Prostate gland (tissue), 2 donors: ENCODE measurements around the gene RELL1. TPM values are rescaled to one million over a fixed set of nuclear protein-coding genes. Genes with fewer than 3 reads are reported as not detected.

Experiments used
- DNase-seq: peaks from one replicate; pipeline ENCODE4 v3.0.0-alpha.2; 2019; ENCODE audit warnings: low spot score
- H3K27ac ChIP-seq, 2 donors: fragments of 200-600 bp; sonication (generic); 2 replicates each; pipeline ENCODE4 v1.5.1; 2017 to 2019
- H3K27me3 ChIP-seq: fragments of 200-600 bp; sonication (generic); replicated peaks from 2 replicates; pipeline ENCODE4 v1.5.1; 2019; ENCODE audit not compliant: insufficient read depth
- H3K36me3 ChIP-seq, 2 donors: fragments of 200-600 bp; sonication (generic); 1 replicate in 1 of 2; 2 replicates in 1 of 2; pipeline versions ENCODE4 v1.5.1 to v1.8.1; 2017 to 2019
- H3K4me1 ChIP-seq: fragments of 200-600 bp; sonication (generic); replicated peaks from 2 replicates; pipeline ENCODE4 v1.5.1; 2019
- H3K4me3 ChIP-seq, 2 donors: fragments of 200-600 bp; sonication (generic); 2 replicates each; pipeline ENCODE4 v1.5.1; 2017 to 2019
- H3K9me3 ChIP-seq: fragments of 200-600 bp; sonication (generic); 2 replicates; pipeline ENCODE4 v1.5.1; 2017
- CTCF ChIP-seq, 4 experiments: fragments of 200-600 bp in 2 of 4; fragments of 450-650 bp in 2 of 4; sonication (generic) in 2 of 4; IDR thresholded peaks; 1 replicate in 3 of 4; 2 replicates in 1 of 4; pipeline ENCODE4 v1.5.1; 2016 to 2019; ENCODE audit warnings: antibody characterized with exemption in 4 of 4, mild to moderate bottlenecking in 2 of 4, moderate library complexity in 2 of 4
- POLR2A ChIP-seq: fragments of 450-650 bp; IDR thresholded peaks from one replicate; pipeline ENCODE4 v1.6.1; 2016; ENCODE audit warnings: antibody characterized with exemption, mild to moderate bottlenecking
- POLR2AphosphoS5 ChIP-seq: sonication (generic); formaldehyde crosslinking; IDR thresholded peaks from one replicate; pipeline ENCODE4 v1.6.1; 2017; ENCODE audit warnings: antibody characterized with exemption
- WGBS: methylation state at CpG from one replicate; pipeline ENCODE4 v1.1.5; 2018; 5-methylcytosine and 5-hydroxymethylcytosine counted together
- intact Hi-C: fragments of 100-400 bp; cut with DNase I; formaldehyde crosslinking; loops from one replicate; pipeline ENCODE4 v1.14.2; 2022
- total RNA-seq, 2 donors: library from RNA; depleted of rRNA; stranded (reverse); fragments of >200 nt; gene quantifications; one replicate each; pipeline ENCODE4 v1.1.0, GENCODE V29; 2016

Gene RELL1
- total RNA-seq, 2 donors from 2014 or later = 18.9 to 26.2 TPM

GRCh38 chr4:37615720-37616063 is 70.5 kb downstream of the RELL1 start:
- no peak overlapping the region for H3K4me3 ChIP-seq
- H3K27me3 ChIP-seq = no peaks in the 10 kb centered on the region
- TF ChIP-seq CTCF (IDR thresholded peaks at IDR 0.05) (no peak), POLR2AphosphoS5 (no peak), POLR2A (no peak)
- no peak overlapping the region for H3K27ac ChIP-seq
- DNase-seq = no peak
- intact Hi-C loops = no loop called here
- H3K36me3 ChIP-seq = no peaks in the 10 kb centered on the region
- WGBS = 94% methylated on average over 3 of the region's 3 CpGs
- no peaks in the 10 kb centered on the region for H3K9me3 ChIP-seq
- no peaks in the 10 kb centered on the region for H3K4me1 ChIP-seq

GRCh38 chr4:37615059-37615719 is 71.0 kb downstream of the RELL1 start:
- whole genome bisulfite sequencing = 72% methylated on average over 5 of the region's 5 CpGs
- no peak overlapping the region for H3K27ac ChIP-seq
- no peaks in the 10 kb centered on the region for H3K4me1 ChIP-seq
- H3K4me3 ChIP-seq = no peak overlapping the region
- H3K9me3 ChIP-seq = no peaks in the 10 kb centered on the region
- no peaks in the 10 kb centered on the region for H3K27me3 ChIP-seq
- H3K36me3 ChIP-seq = no peaks in the 10 kb centered on the region
- DNase-seq = no peak
- TF ChIP-seq POLR2AphosphoS5 = no peak
- TF ChIP-seq POLR2A = no peak
- TF ChIP-seq CTCF (IDR thresholded peaks at IDR 0.05) = no peak
- intact Hi-C loops = no loop called here

DNA sequence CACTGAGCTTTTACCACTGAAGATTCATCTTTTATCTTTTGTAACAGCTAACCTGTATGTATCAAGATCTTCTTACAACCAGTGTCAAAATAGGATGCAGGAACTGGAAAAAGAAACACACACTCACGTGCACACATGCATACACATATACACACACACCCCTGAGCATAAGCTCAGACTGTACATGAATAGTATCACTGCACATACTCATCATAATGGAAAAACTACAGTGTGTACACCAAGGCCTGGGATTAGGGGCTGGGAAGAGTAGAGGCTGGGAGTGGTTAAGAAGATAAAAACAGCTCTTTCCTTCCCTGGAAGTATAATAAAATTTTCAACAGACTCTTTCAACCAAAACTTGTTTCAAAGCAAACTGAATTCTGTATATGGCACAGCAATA is 73.4 kb downstream of the RELL1 start:
- TF ChIP-seq POLR2A (no peak), CTCF (IDR thresholded peaks at IDR 0.05) (no peak), POLR2AphosphoS5 (no peak)
- no peak overlapping the region for H3K4me3 ChIP-seq
- no peak overlapping the region for H3K27ac ChIP-seq
- no peaks in the 10 kb centered on the region for H3K4me1 ChIP-seq
- no peaks in the 10 kb centered on the region for H3K36me3 ChIP-seq
- DNase-seq = no peak
- no peaks in the 10 kb centered on the region for H3K27me3 ChIP-seq
- intact Hi-C loops = no loop called here
- no peaks in the 10 kb centered on the region for H3K9me3 ChIP-seq
- WGBS = 92% methylated on average over 1 of the region's 1 CpG

DNA sequence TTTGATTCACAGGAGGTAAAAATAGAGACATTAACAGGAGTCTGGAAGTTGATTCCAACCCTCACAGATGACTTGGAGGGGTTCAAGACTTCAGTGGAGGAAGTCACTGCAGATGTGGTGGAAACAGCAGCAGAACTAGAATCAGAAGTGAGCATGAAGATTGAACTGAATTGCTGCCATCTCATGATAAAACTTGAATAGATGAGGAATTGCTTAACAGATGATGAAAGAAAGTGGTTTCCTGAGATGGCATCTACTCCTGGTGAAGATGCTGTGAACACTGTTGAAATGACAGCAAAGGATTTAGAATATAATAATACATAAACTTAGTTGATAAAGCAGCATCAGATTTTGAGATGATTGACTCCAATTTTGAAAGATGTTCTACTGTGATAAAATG is 76.5 kb downstream of the RELL1 start:
- intact Hi-C loops = loop anchor here (10.0 kb wide), 2 partner anchors 75 to 285 kb away; partner anchors contain the start of genes RELL1 and TBC1D1
- H3K36me3 ChIP-seq = no peaks in the 10 kb centered on the region
- no peaks in the 10 kb centered on the region for H3K9me3 ChIP-seq
- no peak overlapping the region for H3K27ac ChIP-seq
- no peaks in the 10 kb centered on the region for H3K4me1 ChIP-seq
- no peaks in the 10 kb centered on the region for H3K27me3 ChIP-seq
- H3K4me3 ChIP-seq = no peak overlapping the region
- TF ChIP-seq CTCF (IDR thresholded peaks at IDR 0.05) = no peak
- no peak for TF ChIP-seq POLR2A
- TF ChIP-seq POLR2AphosphoS5 = no peak
- no peak for DNase-seq

GRCh38 chr4:37607018-37607417 is 79.2 kb downstream of the RELL1 start:
- Histone ChIP-seq H3K36me3 (no peaks in the 10 kb centered on the region), H3K27me3 (no peaks in the 10 kb centered on the region), H3K4me3 (no peak overlapping the region), H3K27ac (no peak overlapping the region), H3K9me3 (no peaks in the 10 kb centered on the region), H3K4me1 (no peaks in the 10 kb centered on the region)
- DNase-seq = no peak
- intact Hi-C loops = loop anchor here (10.0 kb wide), 2 partner anchors 78 to 288 kb away; partner anchors contain the start of genes RELL1 and TBC1D1
- TF ChIP-seq POLR2A (no peak), POLR2AphosphoS5 (no peak), CTCF (IDR thresholded peaks at IDR 0.05) (no peak)
- 81% methylated on average over 5 of the region's 5 CpGs for WGBS
